Measurements from ENCODE around the gene MACROD1. TPM values are rescaled to one million over a fixed set of nuclear protein-coding genes. Genes with fewer than 3 reads are reported as not detected.
"Not testable (repeated sequence)": the region's sequence is repeated elsewhere in the genome, so short reads cannot be mapped to it uniquely, and the experiment has no call there.

MACROD1 gene
- total and polyA plus RNA-seq, 9 donors, result 21.1 to 50.2 (median 32.2) TPM

DNA sequence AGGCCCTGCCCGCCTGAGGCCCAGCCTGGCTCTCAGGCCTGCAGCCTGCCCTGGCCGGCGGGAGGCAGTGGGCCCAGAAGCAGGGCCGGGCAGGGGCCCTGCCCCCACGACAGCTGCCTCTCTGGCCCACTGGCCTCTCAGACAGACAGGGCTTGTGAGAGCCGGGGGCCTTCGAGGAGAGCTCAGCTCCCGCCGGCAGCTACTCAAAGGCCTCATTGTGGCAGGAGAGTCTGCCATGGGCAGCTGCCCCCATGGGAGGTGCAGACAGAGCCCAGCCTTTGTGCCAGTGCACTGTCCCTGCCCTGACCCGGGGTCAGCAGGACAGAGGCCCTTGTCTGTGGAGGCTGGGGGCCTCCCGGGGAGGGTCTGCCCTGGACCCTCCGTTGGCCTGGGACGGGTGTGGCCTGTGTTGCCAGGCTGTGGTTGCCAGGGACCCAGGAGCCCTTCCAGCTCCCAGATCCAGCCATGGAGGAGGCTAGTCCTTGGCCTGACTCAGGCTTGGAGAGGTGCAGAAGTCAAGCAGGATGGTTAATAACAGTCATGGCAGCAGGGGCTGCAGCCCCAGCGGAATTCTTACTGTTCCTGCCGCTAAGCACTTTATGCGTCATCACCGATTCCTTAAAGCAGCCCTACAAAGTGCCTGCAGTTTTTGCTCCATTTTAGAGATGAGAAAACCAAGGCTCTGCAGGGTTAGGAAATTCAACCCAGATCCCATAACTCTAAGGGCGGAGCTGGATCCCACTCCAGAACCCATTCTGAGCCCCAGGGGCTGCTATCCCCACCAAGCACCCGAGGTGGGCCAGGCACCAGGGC is 117.7 kb downstream of the MACROD1 start:
- no peak overlapping the region for H3K27ac ChIP-seq
- WGBS, 3 donors, result 84 to 92% (median 86%) methylated on average over 19 of the region's 19 CpGs

DNA sequence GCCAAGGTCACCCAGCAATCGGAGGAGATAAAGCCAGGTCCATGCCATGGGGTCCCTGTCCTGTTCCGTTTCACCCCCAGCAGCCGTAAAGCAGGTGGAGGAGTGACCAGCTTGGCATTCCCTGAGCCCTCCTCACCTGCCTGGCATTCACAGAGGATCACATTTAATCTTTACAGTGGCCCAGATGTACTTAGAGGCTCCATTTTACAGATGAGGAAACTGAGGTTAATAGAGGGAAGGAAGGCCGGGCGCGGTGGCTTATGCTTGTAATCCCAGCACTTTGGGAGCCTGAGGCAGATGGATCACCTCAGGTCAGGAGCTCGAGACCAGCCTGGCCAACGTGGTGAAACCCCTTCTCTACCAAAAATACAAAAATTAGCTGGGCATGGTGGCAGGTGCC is 118.5 kb downstream of the MACROD1 start:
- 89 to 94% (median 92%) methylated on average over 8 of the region's 8 CpGs for WGBS, 3 donors
- H3K27ac ChIP-seq; intact Hi-C loops (cut with DNase I): not testable (repeated sequence)

More for the DNA sequence above, 117.7 kb downstream of the MACROD1 start:
- H3K4me1 ChIP-seq (ENCODE audit: insufficient read depth), result no peaks in the 10 kb centered on the region
- no peaks in the 10 kb centered on the region for H3K36me3 ChIP-seq
- H3K4me3 ChIP-seq, result no peak overlapping the region
- no peak for TF ChIP-seq POLR2A (IDR thresholded peaks at IDR 0.05)
- DNase-seq, result no peak
- H3K9me3 ChIP-seq, result no peaks in the 10 kb centered on the region
- no peaks in the 10 kb centered on the region for H3K27me3 ChIP-seq
- intact Hi-C loops (cut with DNase I), result no loop called here

GRCh38 chr11:64045700-64046099 is 120.2 kb downstream of the MACROD1 start:
- Histone ChIP-seq H3K4me1 (ENCODE audit: insufficient read depth) (no peaks in the 10 kb centered on the region), H3K27ac (no peak overlapping the region), H3K9me3 (no peaks in the 10 kb centered on the region), H3K27me3 (no peaks in the 10 kb centered on the region), H3K36me3 (no peaks in the 10 kb centered on the region), H3K4me3 (no peak overlapping the region)
- DNase-seq, result no peak
- intact Hi-C loops (cut with DNase I), result no loop called here
- 94 to 96% (median 95%) methylated on average over 2 of the region's 2 CpGs for WGBS, 3 donors
- TF ChIP-seq EP300 (IDR thresholded peaks at IDR 0.05) (no peak), POLR2A (IDR thresholded peaks at IDR 0.05) (no peak), CTCF (IDR thresholded peaks at IDR 0.05) (no peak)

More for the DNA sequence above, 118.5 kb downstream of the MACROD1 start:
- not testable (repeated sequence) for DNase-seq; H3K36me3 ChIP-seq; H3K4me3 ChIP-seq; H3K4me1 ChIP-seq (ENCODE audit: insufficient read depth); H3K27me3 ChIP-seq; H3K9me3 ChIP-seq

GRCh38 chr11:64044730-64045393 is 121.1 kb downstream of the MACROD1 start:
- no peaks in the 10 kb centered on the region for H3K9me3 ChIP-seq
- H3K4me3 ChIP-seq, result no peak overlapping the region
- WGBS, 3 donors, result 80 to 86% (median 82%) methylated on average over 18 of the region's 18 CpGs
- DNase-seq, result no peak
- intact Hi-C loops (cut with DNase I), result no loop called here
- no peak for TF ChIP-seq POLR2A (IDR thresholded peaks at IDR 0.05)
- TF ChIP-seq EP300 (IDR thresholded peaks at IDR 0.05), result no peak
- no peak for TF ChIP-seq CTCF (IDR thresholded peaks at IDR 0.05)
- no peaks in the 10 kb centered on the region for H3K36me3 ChIP-seq
- no peaks in the 10 kb centered on the region for H3K4me1 ChIP-seq (ENCODE audit: insufficient read depth)
- no peaks in the 10 kb centered on the region for H3K27me3 ChIP-seq
- no peak overlapping the region for H3K27ac ChIP-seq

DNA sequence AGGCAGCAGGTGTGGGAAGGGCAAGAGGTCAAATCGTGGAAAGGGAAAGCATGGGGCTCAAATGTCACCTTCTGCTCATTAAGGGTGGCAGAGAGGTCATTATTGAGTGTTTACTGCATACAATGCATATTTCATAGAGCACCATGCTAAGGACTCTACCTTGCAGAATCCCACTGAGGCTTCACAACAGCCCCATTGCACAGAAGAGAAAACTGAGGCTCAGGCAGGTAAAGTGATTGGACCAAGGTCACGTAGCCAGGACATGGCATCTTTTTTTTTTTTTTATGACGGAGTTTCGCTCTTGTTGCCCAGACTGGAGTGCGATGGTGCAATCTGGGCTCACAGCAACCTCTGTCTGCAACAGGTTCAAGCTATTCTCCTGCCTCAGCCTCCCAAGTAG is 122.4 kb downstream of the MACROD1 start:
- WGBS, 3 donors, result 81 to 88% (median 82%) methylated on average over 5 of the region's 5 CpGs

More for the DNA sequence above, 122.4 kb downstream of the MACROD1 start:
- no peak overlapping the region for H3K4me3 ChIP-seq
- no peaks in the 10 kb centered on the region for H3K9me3 ChIP-seq
- DNase-seq, result no peak
- no peaks in the 10 kb centered on the region for H3K27me3 ChIP-seq
- no peaks in the 10 kb centered on the region for H3K4me1 ChIP-seq (ENCODE audit: insufficient read depth)
- H3K27ac ChIP-seq, result no peak overlapping the region
- TF ChIP-seq CTCF (IDR thresholded peaks at IDR 0.05) (no peak), POLR2A (IDR thresholded peaks at IDR 0.05) (no peak), EP300 (IDR thresholded peaks at IDR 0.05) (no peak)
- no peaks in the 10 kb centered on the region for H3K36me3 ChIP-seq
- intact Hi-C loops (cut with DNase I), result no loop called here
